ENCODE data around the gene SLC39A6. TPM values are rescaled to one million over a fixed set of nuclear protein-coding genes. Genes with fewer than 3 reads are reported as not detected.

The SLC39A6 gene
- total RNA-seq, 1 donor from 2014 or later, result 17.6 TPM

DNA sequence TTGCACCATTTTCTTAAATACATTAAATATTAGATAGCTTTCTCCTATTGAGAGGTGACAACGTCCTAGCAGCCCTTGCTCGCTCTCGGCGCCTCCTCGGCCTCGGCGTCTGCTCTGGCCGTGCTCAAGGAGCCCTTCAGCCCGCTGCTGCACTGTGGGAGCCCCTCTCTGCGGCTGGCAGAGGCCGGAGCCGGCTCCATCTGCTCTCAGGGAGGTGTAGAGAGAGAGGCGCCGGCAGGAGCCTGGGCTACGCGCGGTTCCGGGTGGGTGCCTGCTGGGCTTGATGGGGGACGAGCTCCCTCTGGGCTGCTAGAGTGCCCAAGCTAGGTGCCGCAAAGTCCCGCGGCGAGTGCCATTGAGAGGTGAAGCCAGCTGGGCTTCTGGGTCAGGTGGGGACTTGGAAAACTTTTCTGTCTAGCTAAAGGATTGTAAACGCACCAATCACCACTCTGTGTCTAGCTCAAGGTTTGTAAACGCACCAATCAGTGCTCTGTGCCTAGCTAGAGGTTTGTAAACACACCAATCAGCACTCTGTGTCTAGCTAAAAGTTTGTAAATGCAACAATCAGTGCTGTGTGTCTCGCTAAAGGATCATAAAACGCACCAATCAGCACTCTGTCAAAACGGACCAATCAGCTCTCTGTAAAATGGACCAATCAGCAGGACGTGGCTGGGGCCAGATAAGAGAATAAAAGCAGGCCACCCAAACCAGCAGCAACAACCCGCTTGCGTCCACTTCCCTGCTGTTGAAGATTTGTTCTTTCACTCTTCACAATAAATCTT lies 64.9 kb downstream of the SLC39A6 start:
- no peak overlapping the region for H3K4me3 Mint-ChIP-seq
- H3K27ac Mint-ChIP-seq, result no peak overlapping the region
- no peaks in the 10 kb centered on the region for H3K9me3 Mint-ChIP-seq
- CTCF ChIA-PET, result interaction anchor here (1.2 kb wide), 1 partner anchor 46 kb away, joined by 3 read pairs; no protein-coding TSS in a partner anchor
- POLR2A ChIA-PET, result interaction anchor here (0.6 to 1.6 kb wide), 3 partner anchors 16 to 92 kb away, joined by 6 to 13 read pairs (median 9); partner anchors contain the start of genes ELP2, RMP24 and SLC39A6
- peaks cover 15% of the 10 kb centered on the region for H3K36me3 Mint-ChIP-seq (ENCODE audit: low read depth)
- intact Hi-C loops (cut with micrococcal nuclease), result loop anchor here (10.0 kb wide), 1 partner anchor 449 kb away; no protein-coding TSS in a partner anchor
- no peak for ATAC-seq (ENCODE audit: low read depth)
- DNase-seq, result no peak
- TF ChIP-seq, protein P1, sequence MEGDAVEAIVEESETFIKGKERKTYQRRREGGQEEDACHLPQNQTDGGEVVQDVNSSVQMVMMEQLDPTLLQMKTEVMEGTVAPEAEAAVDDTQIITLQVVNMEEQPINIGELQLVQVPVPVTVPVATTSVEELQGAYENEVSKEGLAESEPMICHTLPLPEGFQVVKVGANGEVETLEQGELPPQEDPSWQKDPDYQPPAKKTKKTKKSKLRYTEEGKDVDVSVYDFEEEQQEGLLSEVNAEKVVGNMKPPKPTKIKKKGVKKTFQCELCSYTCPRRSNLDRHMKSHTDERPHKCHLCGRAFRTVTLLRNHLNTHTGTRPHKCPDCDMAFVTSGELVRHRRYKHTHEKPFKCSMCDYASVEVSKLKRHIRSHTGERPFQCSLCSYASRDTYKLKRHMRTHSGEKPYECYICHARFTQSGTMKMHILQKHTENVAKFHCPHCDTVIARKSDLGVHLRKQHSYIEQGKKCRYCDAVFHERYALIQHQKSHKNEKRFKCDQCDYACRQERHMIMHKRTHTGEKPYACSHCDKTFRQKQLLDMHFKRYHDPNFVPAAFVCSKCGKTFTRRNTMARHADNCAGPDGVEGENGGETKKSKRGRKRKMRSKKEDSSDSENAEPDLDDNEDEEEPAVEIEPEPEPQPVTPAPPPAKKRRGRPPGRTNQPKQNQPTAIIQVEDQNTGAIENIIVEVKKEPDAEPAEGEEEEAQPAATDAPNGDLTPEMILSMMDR (IDR thresholded peaks at IDR 0.05), result no peak
- peaks cover 65% of the 10 kb centered on the region for H3K4me1 Mint-ChIP-seq
- H3K27me3 Mint-ChIP-seq, result no peaks in the 10 kb centered on the region

DNA sequence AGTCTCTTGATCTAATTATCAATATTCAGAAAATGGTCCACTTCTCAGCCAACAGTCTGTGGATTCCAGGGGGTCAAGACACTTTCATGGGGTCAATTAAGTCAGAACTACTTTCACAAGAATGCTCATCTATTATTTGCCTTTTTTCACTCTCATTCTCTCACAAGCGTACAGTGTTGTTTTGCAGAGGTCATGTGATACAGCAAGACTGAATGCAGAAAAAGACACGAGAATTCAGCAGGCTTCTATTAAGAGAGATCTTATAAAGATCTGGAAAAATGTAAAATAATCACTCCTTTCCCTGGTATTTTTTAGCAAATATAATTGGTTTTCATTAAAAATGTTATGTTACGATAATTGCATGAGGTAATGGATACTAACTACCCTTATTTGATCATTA lies 70.5 kb downstream of the SLC39A6 start:
- Mint-ChIP-seq H3K27me3 (no peaks in the 10 kb centered on the region), H3K4me3 (no peak overlapping the region), H3K9me3 (no peaks in the 10 kb centered on the region), H3K36me3 (ENCODE audit: low read depth) (peaks cover 7% of the 10 kb centered on the region), H3K27ac (no peak overlapping the region), H3K4me1 (peaks cover 56% of the 10 kb centered on the region)
- ATAC-seq (ENCODE audit: low read depth) (no peak), DNase-seq (no peak)
- TF ChIP-seq, protein P1 (IDR thresholded peaks at IDR 0.05), result no peak
- intact Hi-C loops (cut with micrococcal nuclease), result no loop called here
- CTCF ChIA-PET, result no interaction called here
- POLR2A ChIA-PET, result no interaction called here

Other genes with a start within 250 kb of the SLC39A6 start
- 40.7 and 47.6 TPM in 2 replicates for gene RPRD1A, start 61.8 kb downstream of the SLC39A6 start, total RNA-seq
- 105 and 124 TPM in 2 replicates for gene ELP2, start 559 bp upstream of the SLC39A6 start, total RNA-seq
- gene MOCOS, start 58.2 kb upstream of the SLC39A6 start, total RNA-seq, result 0.39 and 0.42 TPM in 2 replicates
- not detected in 2 replicates for gene FHOD3, start 168.4 kb upstream of the SLC39A6 start, total RNA-seq

Measured in activated B cell treated with CpG ODN at 0.5 μM for 24 hours (primary cell).